Stimulated activated CD4-positive, alpha-beta T cell treated with anti-CD3 and anti-CD28 coated beads, Interleukin-15, amount 100 ng/mL, for 1 hour (primary cell): ENCODE data around the gene TRIOBP.
"Not testable (repeated sequence)": the region's sequence is repeated elsewhere in the genome, so short reads cannot be mapped to it uniquely, and the experiment has no call there.

Source experiments
- DNase-seq, 2 donors: peaks; one replicate each; pipeline ENCODE4 v3.0.0-alpha.2; 2020; ENCODE audit warnings: low read depth in 1 of 2, low spot score in 1 of 2

Gene TRIOBP

GRCh38 chr22:37696657-37697537, at the start of gene TRIOBP:
Gene TRIOBP (plus strand): TSS chr22:37697048. CDS start chr22:37701366, 4,318 bp downstream.
- DNase-seq = peak; percentile 61 to 76

- DNase-seq = no peak
Observed at GRCh38 chr22:37647317-37647716, 49.5 kb upstream of the TRIOBP start.

GRCh38 chr22:37647928-37648327, 48.9 kb upstream of the TRIOBP start:
- DNase-seq = no peak

DNA sequence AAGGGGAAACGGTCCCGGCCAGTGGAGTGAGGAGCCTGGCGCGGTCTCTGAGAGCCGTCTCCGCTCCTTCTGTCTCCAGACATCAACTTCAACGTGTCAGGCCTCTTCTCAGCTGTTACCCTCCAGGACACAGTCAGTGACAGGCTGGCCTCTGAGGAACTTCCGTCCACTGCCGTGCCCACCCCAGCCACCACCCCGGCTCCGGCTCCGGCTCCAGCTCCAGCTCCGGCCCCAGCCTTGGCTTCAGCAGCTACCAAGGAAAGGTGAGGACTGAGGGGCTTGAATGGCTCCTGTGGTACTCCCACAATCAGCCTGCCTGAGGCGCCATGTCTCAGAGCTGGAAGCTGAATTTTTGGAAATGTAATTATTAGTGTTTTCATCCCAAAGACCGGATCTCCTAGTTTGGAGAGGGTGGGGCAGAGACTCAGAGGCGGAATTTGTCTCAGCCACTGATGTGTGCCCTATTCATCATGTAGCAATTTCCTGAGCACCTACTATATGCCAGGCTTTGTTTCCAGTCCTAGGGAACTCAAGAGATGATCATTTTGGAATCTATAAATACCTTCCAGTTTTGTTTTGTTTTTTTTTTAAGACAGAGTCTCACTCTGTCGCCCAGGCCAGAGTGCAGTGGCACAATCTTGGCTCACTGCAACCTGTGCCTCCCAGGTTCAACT, 46.2 kb upstream of the TRIOBP start:
- no peak for DNase-seq

- no peak for DNase-seq
Observed at GRCh38 chr22:37654563-37655251, 42.1 kb upstream of the TRIOBP start.

DNA sequence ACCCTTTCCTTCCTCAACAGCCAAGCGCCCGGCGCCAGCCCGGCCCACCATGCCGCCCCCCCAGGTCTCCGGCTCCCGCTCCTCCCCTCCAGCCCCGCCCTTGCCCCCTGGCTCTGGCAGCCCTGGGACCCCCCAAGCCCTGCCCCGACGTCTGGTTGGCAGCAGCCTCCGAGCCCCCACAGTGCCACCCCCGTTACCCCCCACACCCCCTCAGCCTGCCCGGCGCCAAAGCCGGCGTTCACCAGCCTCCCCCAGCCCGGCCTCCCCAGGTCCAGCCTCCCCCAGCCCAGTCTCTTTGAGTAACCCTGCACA, 41.6 kb upstream of the TRIOBP start:
- DNase-seq = no peak

DNA sequence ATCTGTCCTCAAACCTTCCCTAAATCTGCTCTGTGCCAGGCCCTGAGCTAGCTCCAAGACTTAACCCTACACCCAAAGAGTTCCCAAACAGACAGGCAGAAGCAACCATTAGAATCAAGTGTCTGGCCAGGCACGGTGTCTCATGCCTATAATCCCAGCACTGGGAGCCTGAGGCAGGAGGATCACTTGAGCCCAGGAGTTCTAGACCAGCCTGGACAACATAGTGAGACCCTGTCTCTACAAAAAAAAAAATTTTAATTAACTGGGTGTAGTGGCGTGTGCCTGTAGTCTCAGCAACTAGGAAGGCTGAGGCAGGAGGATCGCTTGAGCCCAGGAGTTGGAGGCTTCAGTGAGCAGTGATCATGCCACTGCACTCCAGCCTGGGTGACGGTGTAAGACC, 40.3 kb upstream of the TRIOBP start:
- not testable (repeated sequence) for DNase-seq

DNA sequence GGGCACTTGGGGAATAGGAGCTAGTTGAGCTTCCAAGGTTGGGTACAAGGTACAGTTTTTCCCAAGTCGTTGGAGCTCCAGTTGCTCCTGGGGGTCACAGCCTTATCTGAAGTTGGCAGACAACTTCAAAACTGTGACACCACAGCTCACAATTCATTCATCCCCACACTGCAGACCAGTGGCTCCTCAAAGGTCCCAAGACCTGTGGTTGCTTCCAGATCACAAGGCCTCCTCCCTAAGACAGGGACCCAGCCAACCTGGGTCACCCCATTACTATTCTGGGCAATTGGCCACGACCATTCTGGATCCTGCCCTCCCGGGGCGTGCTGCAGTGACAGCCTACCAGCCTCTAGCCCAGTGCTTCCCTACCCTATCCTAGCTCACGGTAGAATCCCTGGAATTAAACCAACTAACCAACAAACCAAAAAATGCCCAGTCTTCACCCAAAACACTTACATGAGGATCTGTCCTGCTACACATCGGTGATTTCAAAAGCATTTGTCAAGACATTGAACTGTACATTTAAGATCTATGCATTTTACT, 39.2 kb upstream of the TRIOBP start:
- DNase-seq = no peak

DNA sequence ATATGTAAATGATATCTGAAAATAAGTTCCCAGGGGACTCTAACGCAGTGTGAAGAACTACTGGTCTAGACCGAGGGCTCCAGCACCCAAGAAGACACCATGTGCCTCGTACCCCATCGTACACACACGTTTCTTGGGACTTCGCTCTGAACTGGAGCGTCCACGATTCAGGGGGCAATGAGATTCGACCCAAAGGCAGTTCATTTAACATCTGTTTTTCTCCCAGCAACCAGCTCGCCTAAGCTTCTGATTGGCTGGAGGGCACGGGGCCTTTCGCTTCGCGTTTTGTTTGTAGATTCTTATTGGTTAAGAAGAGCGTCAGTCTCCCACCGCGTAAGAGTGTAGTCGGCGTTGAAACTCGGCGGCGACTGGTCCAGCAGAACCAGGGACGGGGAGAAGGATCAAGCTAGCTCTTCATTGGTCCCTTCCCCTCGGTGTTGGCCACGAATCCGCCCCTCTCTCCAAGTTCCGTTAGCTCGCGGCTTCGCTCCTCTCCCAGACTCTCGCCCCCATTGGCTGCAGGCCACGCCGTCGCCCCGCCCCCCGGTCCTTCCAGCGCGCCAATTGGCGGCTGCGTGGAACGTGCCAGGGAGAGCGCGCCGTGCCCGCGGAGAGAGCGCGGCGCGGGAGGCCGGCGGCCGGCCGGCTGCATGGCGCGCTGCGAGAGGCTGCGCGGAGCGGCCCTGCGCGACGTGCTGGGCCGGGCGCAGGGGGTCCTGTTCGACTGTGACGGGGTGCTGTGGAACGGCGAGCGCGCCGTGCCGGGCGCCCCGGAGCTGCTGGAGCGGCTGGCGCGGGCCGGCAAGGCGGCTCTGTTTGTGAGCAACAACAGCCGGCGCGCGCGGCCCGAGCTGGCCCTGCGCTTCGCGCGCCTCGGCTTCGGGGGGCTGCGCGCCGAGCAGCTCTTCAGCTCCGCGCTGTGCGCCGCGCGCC, 38.4 kb upstream of the TRIOBP start, which contains the start of gene PDXP:
Gene PDXP (plus strand): TSS at position 591 of the 933 bp plus-strand sequence. CDS start 60 bp downstream, at position 651.
- DNase-seq = peak; percentile 97

DNA sequence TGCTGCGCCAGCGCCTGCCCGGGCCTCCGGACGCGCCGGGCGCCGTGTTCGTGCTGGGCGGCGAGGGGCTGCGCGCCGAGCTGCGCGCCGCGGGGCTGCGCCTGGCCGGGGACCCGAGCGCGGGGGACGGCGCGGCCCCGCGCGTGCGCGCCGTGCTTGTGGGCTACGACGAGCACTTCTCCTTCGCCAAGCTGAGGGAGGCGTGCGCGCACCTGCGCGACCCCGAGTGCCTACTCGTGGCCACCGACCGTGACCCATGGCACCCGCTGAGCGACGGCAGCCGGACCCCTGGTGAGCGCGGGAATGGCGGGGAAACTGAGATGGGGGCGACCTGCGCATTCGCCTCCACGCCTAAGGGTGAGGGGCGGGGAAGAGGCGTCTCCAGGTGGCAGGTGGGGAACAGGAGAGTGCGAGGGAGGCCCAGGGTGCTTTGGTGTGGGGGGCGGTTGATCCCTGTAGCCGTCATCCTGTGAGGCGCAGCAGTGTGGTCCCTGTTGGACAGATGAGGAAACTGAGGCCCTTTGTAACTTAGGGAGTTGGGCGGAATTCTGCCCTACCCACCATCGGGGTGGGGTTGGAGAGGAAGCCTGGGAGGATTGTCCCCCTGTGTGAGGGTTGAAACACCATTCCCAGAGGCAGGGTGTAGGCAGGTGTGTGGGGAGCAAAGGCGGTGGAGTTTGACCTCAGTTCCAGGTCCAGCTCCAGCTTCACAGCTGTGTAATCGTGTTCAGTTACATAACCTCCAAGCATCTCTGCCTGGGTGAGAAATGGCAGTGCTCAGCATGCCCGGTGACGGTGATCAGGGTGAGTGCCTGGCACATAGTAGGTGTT, 37.6 kb upstream of the TRIOBP start:
- DNase-seq = no peak

- DNase-seq = no peak
Observed at GRCh38 chr22:37659897-37660708, 36.7 kb upstream of the TRIOBP start.

DNA sequence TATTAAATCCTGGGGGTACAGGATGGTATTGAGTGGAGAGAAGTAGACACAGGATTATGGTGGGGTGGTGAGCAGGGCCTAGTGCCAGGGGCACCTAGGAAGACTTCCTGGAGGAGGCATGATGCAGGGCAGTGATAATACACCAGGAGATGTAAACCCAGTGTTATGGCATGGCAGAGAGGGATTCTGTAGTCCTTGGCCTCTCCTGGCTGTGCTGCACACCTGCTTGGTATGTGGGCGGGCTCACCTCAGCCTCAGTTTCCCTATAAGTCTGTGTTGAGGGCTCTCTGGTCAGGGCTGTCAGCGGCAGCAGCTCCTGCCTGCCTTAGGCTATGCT, 36.2 kb upstream of the TRIOBP start:
- no peak for DNase-seq

GRCh38 chr22:37661160-37661924, 35.5 kb upstream of the TRIOBP start:
- no peak for DNase-seq

GRCh38 chr22:37662039-37662438, 34.8 kb upstream of the TRIOBP start:
- DNase-seq = no peak

- no peak for DNase-seq
Observed at GRCh38 chr22:37663521-37664140, 33.2 kb upstream of the TRIOBP start.

- no peak for DNase-seq
Observed at GRCh38 chr22:37664249-37665101, 32.4 kb upstream of the TRIOBP start.

GRCh38 chr22:37665487-37665886, 31.4 kb upstream of the TRIOBP start:
- no peak for DNase-seq
